ENCODE data around the gene FBH1.
"Not testable (repeated sequence)": the region's sequence is repeated elsewhere in the genome, so short reads cannot be mapped to it uniquely, and the experiment has no call there.

The FBH1 gene

DNA sequence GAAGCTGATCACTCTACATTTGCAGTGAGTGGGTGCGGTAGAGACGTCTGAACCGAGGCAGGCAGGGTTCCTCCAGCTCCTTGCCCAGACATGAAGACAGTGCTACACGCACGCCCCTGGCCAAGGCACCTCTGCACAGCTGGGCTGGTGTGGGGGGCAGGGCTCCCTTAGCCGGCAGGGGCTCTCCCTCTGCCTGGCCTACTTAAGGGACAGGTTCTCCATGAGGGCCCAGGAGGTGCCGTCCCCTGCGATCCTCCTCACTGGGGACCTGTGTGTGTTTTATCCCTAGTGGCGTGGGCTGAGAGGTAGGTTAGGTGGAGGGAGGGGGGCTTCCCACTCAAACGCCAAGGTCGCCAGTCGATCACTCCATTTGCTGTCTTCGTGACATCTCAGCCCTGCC is 52.0 kb downstream of the FBH1 start:
- no peak for DNase-seq (ENCODE audit: low spot score)

GRCh38 chr10:5942474-5942873 is 52.4 kb downstream of the FBH1 start:
- no peak for DNase-seq (ENCODE audit: low spot score)

GRCh38 chr10:5943536-5943935 is 53.5 kb downstream of the FBH1 start:
- no peak for DNase-seq (ENCODE audit: low spot score)

DNA sequence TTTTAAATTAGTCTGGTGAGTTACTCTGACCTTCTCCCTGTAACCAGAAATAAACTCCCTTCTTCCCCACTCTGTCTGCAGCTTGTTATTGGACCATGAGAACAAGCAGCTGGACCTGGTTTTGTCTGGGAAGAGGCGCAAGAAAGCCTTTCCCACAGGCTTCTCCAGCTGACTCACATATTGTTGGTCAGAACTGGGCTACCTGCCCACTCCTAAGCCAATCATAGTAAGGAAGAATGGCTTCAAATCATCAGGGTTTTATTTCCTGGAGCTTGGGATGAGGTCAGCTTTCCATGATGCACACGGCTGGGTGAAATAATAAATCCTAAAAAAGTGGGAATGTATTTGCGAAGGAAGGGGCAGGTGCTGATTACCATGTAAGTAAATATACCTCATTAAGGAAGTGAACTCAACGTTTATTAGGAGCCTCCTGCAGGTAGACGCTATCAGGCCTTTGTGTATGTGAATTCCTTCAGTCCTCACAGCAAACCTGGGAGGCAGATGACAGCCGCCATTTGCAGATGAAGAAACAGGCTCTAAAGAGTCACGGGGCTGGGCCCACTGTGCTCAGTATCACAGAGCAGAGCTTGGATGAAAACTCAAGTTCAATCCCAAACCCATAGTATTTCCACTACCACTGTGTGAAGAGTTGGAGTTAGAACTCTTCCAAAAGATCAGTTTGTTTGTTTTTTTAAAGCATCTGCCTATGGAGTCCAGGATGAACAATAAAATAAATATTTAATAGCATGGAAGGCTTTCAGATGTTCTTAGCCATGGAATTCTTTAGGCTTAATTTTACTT is 54.5 kb downstream of the FBH1 start:
- DNase-seq (ENCODE audit: low spot score), result peak; percentile 93

- no peak for DNase-seq (ENCODE audit: low spot score)
These were observed 55.1 kb downstream of the FBH1 start for GRCh38 chr10:5945190-5945509.

DNA sequence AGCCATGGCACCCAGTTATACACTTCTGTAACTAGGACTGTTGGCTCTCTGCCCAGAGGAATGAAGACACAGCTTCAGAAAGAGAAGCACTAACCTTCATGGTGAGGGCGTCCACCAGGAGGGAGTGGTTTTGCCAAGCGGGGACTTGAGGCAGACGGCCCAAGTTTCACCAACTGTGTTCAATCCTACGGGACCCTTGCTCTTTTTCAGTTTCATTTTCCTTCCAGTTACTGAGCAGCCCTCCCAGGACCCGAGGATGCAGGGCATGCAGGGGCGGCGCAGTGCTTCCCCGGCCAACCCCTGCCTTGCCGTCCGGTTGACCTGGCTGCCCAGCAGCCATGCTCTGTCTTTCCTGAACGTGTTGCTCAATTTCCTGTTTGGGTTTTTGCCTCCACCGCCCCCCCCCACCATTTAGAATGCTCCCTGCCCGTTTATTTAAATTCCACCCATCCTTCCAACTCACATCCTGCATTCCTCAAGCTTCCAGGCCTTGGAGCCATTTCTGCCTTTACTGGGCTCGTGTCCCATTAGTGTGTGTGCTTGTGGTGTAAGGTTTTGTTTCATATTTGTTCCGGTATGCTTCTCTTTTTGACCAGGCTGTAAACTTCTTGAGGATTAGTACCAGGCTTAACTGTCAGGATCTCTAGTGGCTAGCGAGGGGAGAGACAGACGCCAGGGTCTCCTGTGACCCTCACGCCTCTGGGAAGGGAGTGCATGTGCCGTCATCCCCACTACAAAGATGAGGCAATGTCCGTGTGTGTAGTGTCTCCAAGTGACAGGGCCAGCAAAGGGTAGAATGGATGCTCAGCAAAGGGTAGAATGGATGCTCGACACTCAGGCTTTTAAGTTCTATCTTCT is 55.7 kb downstream of the FBH1 start:
- DNase-seq (ENCODE audit: low spot score), result no peak

- DNase-seq (ENCODE audit: low spot score), result not testable (repeated sequence)
These were observed 56.4 kb downstream of the FBH1 start for GRCh38 chr10:5946419-5946775.

- DNase-seq (ENCODE audit: low spot score), result no peak
These were observed 56.7 kb downstream of the FBH1 start for GRCh38 chr10:5946786-5947185.

DNA sequence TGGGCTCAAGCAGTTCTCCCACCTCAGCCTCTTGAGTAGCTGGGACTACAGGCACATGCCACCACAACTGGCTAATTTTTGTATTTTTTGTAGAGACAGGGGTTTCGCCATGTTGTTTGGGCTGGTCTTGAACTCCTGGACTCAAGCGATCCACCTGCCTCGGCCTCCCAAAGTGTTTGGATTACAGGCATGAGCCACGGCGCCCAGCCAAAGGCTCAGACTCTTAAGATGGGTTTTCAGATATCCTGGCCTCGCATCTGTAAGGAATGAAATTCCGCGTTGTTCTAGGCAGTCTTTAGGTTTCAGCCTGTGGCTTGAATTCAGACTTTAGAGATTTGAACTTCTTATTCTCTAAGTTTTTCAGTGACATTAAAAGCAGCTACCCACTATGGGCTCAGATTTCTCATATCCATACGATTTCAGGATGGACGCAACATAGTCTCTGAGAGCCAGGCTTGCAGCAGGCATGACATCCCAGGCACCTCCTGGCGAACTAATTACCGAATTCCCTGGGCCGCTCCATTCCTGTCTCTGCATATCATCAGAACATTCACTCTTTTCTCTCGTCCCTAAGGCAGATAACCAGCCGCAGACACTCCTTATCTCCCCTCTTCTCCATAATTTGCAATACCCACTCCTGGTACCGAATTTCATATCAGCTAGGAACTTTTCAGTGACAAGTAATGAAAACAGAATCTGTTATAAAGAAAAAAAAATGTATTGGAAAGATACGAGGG is 57.6 kb downstream of the FBH1 start:
- no peak for DNase-seq (ENCODE audit: low spot score)

GRCh38 chr10:5948208-5948585 is 58.2 kb downstream of the FBH1 start:
- no peak for DNase-seq (ENCODE audit: low spot score)

- peak; percentile 77 for DNase-seq (ENCODE audit: low spot score)
These were observed 59.1 kb downstream of the FBH1 start for GRCh38 chr10:5949009-5949759.

- DNase-seq (ENCODE audit: low spot score), result peak; percentile 28
These were observed 61.2 kb downstream of the FBH1 start for GRCh38 chr10:5951167-5951711.

GRCh38 chr10:5951721-5952407 is 61.8 kb downstream of the FBH1 start:
- no peak for DNase-seq (ENCODE audit: low spot score)

GRCh38 chr10:5952731-5953385 is 62.8 kb downstream of the FBH1 start:
- no peak for DNase-seq (ENCODE audit: low spot score)

DNA sequence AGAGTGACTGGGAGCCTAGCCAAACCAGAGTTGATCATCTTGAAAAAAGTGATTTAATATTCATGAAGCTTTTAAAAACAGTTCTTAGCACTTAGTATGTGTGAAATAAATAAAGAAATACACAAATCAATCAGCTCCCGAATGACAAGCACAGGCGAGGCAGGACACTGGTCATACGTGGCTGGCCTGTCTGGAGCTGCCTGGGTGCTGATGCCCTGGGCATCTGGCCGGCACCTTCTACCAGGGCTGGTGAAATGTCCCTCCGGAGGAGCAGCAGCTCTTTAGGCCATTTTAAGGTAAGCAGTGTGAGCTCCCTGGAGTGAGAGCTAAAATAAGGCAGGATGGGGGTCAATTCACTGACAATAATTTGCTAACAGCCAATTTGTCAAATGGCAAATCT is 63.6 kb downstream of the FBH1 start:
- DNase-seq (ENCODE audit: low spot score), result no peak

- no peak for DNase-seq (ENCODE audit: low spot score)
These were observed 66.3 kb downstream of the FBH1 start for GRCh38 chr10:5956146-5956936.

DNA sequence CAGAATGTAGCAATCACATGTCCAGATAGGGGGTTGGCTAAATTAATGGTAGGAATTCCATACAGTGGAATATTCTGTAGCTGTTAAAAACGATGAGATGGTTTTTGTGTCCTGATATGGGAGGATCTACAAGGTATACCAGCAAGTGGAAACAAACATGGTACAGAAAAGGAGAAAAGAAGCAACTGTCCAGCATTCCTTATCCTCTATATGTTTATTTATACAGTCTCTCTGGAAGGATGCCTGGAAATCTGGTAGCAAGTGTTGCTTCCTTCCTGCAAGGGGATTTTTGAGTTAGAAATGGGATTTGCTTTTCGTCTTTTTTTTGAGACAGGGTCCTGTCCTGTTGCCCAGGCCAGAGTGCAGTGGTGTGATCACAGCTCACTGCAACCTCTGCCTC is 68.0 kb downstream of the FBH1 start:
- DNase-seq (ENCODE audit: low spot score), result no peak

DNA sequence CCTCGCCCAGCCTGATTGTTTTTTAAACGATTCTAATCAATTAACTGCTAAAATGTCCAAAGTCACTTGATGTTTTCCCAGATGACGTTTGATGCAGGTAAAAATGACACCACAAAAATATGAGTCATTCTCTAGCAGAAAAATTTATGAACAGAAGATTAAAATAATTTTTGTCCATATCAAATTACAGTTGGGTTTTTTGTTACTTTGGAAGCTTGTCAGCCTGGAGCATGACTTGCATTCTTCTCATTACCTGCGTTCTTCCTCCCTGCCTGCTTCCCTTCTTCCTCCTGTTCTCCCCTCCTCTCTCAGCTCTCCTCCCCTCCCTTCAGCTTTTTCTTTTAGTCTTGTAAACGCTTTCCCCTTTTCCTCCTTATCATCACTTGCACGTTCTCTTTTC is 68.6 kb downstream of the FBH1 start:
- no peak for DNase-seq (ENCODE audit: low spot score)

GRCh38 chr10:5959142-5959541 is 69.1 kb downstream of the FBH1 start:
- no peak for DNase-seq (ENCODE audit: low spot score)

- no peak for DNase-seq (ENCODE audit: low spot score)
These were observed 69.6 kb downstream of the FBH1 start for GRCh38 chr10:5959581-5960069.

Measured in RKO (cell line).